IMR-90 (cell line): ENCODE data around the gene RAB37. TPM values are rescaled to one million over a fixed set of nuclear protein-coding genes. Genes with fewer than 3 reads are reported as not detected.
A peak's percentile ranks its signal among the peaks of the same experiment; 100 is the strongest.

Experiments used
- ATAC-seq: fragments of 200-7000 bp; cut with Tn5 transposase; 2 replicates; pipeline ENCODE4 v1.9.1; 2020; ENCODE audit warnings: low read depth, mild to moderate bottlenecking, moderate library complexity
- BruUV-seq: library from RNA; stranded (reverse); fragments of 400-500 nt; replicated peaks from 2 replicates; lab custom pipeline; 2021; lab: Mats Ljungman, UMichigan
- CTCF ChIA-PET: fragments of 300-600 bp; formaldehyde crosslinking; extraction: SDS; loops from one replicate; lab custom pipeline; 2021; ENCODE audit warnings: antibody characterized with exemption; lab: Yijun Ruan, JAX
- POLR2A ChIA-PET: fragments of 300-600 bp; sonication (Branson Sonifier 250); formaldehyde crosslinking; loops from one replicate; lab custom pipeline; 2022; ENCODE audit warnings: antibody characterized with exemption; ENCODE audit not compliant: unreplicated experiment; lab: Charles Lee
- DNase-seq: peaks from one replicate; pipeline ENCODE4 v3.0.0; 2013
- H2AFZ ChIP-seq: replicated peaks from 2 replicates; pipeline ENCODE3; 2013; ENCODE audit warnings: low read length, mild to moderate bottlenecking; ENCODE audit not compliant: poor library complexity
- H2AK5ac ChIP-seq: 2 replicates; pipeline ENCODE4 v1.6.1; 2013; ENCODE audit warnings: low read depth, low read length, inconsistent platforms
- H2AK9ac ChIP-seq: replicated peaks from 2 replicates; pipeline ENCODE3; 2013; ENCODE audit warnings: mild to moderate bottlenecking, low read depth, low read length, moderate library complexity; ENCODE audit not compliant: poor library complexity
- H2BK120ac ChIP-seq: 2 replicates; pipeline ENCODE4 v1.6.1; 2013; ENCODE audit warnings: low read depth, low read length, inconsistent platforms
- H2BK15ac ChIP-seq: 3 replicates; pipeline ENCODE4 v1.6.1; 2013; ENCODE audit warnings: low read depth, low read length, inconsistent platforms
- H2BK20ac ChIP-seq: 2 replicates; pipeline ENCODE4 v1.6.1; 2013; ENCODE audit warnings: low read depth, mild to moderate bottlenecking, inconsistent platforms, low read length, moderate library complexity
- H2BK5ac ChIP-seq: 2 replicates; pipeline ENCODE4 v1.6.1; 2013; ENCODE audit warnings: mild to moderate bottlenecking, low read depth, low read length, inconsistent platforms; ENCODE audit not compliant: poor library complexity, severe bottlenecking
- H3K14ac ChIP-seq: replicated peaks from 2 replicates; pipeline ENCODE4 v1.6.1; 2013; ENCODE audit warnings: low read depth, low read length, inconsistent platforms
- H3K18ac ChIP-seq: 2 replicates; pipeline ENCODE4 v1.6.1; 2013; ENCODE audit warnings: low read depth, low read length, control low read depth
- H3K23ac ChIP-seq: 2 replicates; pipeline ENCODE4 v1.6.1; 2013; ENCODE audit warnings: low read depth, low read length, inconsistent platforms
- H3K27ac ChIP-seq: 2 replicates; pipeline ENCODE4 v1.5.1; 2013; ENCODE audit warnings: mild to moderate bottlenecking, control low read depth, low read length; ENCODE audit not compliant: insufficient read depth
- H3K27me3 ChIP-seq: 2 replicates; pipeline ENCODE4 v1.6.1; 2013; ENCODE audit warnings: low read length; ENCODE audit not compliant: control insufficient read depth, insufficient read depth
- H3K36me3 ChIP-seq: 2 replicates; pipeline ENCODE4 v1.6.1; 2013; ENCODE audit warnings: low read length, mixed read lengths; ENCODE audit not compliant: control insufficient read depth, insufficient read depth
- H3K4ac ChIP-seq: 2 replicates; pipeline ENCODE4 v1.6.1; 2013; ENCODE audit warnings: low read depth, low read length, inconsistent platforms
- H3K4me1 ChIP-seq: 2 replicates; pipeline ENCODE4 v1.6.1; 2013; ENCODE audit warnings: low read length, mixed read lengths; ENCODE audit not compliant: control insufficient read depth, insufficient read depth
- H3K4me2 ChIP-seq: 2 replicates; pipeline ENCODE4 v1.6.1; 2013; ENCODE audit warnings: low read depth, mild to moderate bottlenecking, control low read depth, low read length, moderate library complexity
- H3K4me3 ChIP-seq: 2 replicates; pipeline ENCODE4 v1.5.1; 2013; ENCODE audit warnings: low read depth, mild to moderate bottlenecking, control low read depth, low read length, moderate library complexity; ENCODE audit not compliant: insufficient read depth
- H3K56ac ChIP-seq: 2 replicates; pipeline ENCODE4 v1.6.1; 2013; ENCODE audit warnings: low read length, inconsistent platforms; ENCODE audit not compliant: insufficient read depth; ENCODE audit errors: extremely low read depth
- H3K79me1 ChIP-seq, 2 experiments: 2 replicates each; pipeline ENCODE4 v1.6.1; 2013; ENCODE audit warnings: low read length in 2 of 2, inconsistent platforms in 1 of 2, low read depth in 1 of 2
- H3K9ac ChIP-seq: 2 replicates; pipeline ENCODE4 v1.6.1; 2013; ENCODE audit warnings: low read depth, low read length, control low read depth
- H3K9me1 ChIP-seq: 2 replicates; pipeline ENCODE4 v1.6.1; 2013; ENCODE audit warnings: low read length, inconsistent platforms; ENCODE audit not compliant: insufficient read depth
- H3K9me3 ChIP-seq: 2 replicates; pipeline ENCODE4 v1.6.1; 2013; ENCODE audit warnings: low read length; ENCODE audit not compliant: control insufficient read depth, insufficient read depth
- H4K20me1 ChIP-seq: 2 replicates; pipeline ENCODE4 v1.6.1; 2013; ENCODE audit warnings: low read length, inconsistent platforms; ENCODE audit not compliant: insufficient read depth
- H4K5ac ChIP-seq: 2 replicates; pipeline ENCODE4 v1.6.1; 2013; ENCODE audit warnings: mild to moderate bottlenecking, low read depth, low read length, control low read depth
- H4K8ac ChIP-seq, 2 experiments: 2 replicates each; pipeline ENCODE4 v1.6.1; 2013; ENCODE audit warnings: low read depth in 2 of 2, low read length in 2 of 2, control low read depth in 1 of 2, inconsistent platforms in 1 of 2
- H4K91ac ChIP-seq: 2 replicates; pipeline ENCODE4 v1.6.1; 2013; ENCODE audit warnings: low read depth, low read length, inconsistent platforms; ENCODE audit not compliant: insufficient read depth
- BHLHE40 ChIP-seq: fragments of 150-350 bp; IDR thresholded peaks from 2 replicates; pipeline ENCODE4 v1.6.1; 2016; ENCODE audit warnings: mild to moderate bottlenecking, low read depth, low read length
- CTCF ChIP-seq: conservative IDR thresholded peaks from 2 replicates; pipeline ENCODE4 v1.5.1; 2012; ENCODE audit warnings: mild to moderate bottlenecking, low read depth, low read length, improper control_type of control experiment
- FOS ChIP-seq: fragments of 150-350 bp; IDR thresholded peaks from 2 replicates; pipeline ENCODE4 v1.6.1; 2016; ENCODE audit warnings: low read depth, low read length
- MAZ ChIP-seq: IDR thresholded peaks from 2 replicates; pipeline ENCODE4 v1.6.1; 2012; ENCODE audit warnings: low read depth, mild to moderate bottlenecking, low read length, improper control_type of control experiment, moderate library complexity, borderline replicate concordance
- POLR2A ChIP-seq: IDR thresholded peaks from 2 replicates; pipeline ENCODE4 v1.6.1; 2012; ENCODE audit warnings: mild to moderate bottlenecking, low read depth, low read length
- RAD21 ChIP-seq: IDR thresholded peaks from 2 replicates; pipeline ENCODE4 v1.6.1; 2012; ENCODE audit warnings: low read length, improper control_type of control experiment
- RFX5 ChIP-seq: IDR thresholded peaks from 2 replicates; pipeline ENCODE4 v1.8.0; 2012; ENCODE audit warnings: low read depth, mild to moderate bottlenecking, low read length, moderate library complexity
- SMC3 ChIP-seq: fragments of 150-350 bp; IDR thresholded peaks from 2 replicates; pipeline ENCODE4 v1.6.1; 2016; ENCODE audit warnings: low read depth, mild to moderate bottlenecking, antibody characterized with exemption, low read length, moderate library complexity
- WGBS, 2 experiments: methylation state at CpG; one replicate each; pipeline versions ENCODE4 v1.1.5 to v1.1.7; 2013; ENCODE audit warnings: missing lambda C conversion rate in 2 of 2; ENCODE audit not compliant: insufficient read length in 1 of 2; ENCODE audit errors: extremely low coverage in 2 of 2; 5-methylcytosine and 5-hydroxymethylcytosine counted together
- dilution Hi-C: fragments of 300-500 bp; cut with HindIII; formaldehyde crosslinking; loops from one replicate; pipeline ENCODE4 v1.14.3; 2018; ENCODE audit warnings: low sequenced_read_pairs; ENCODE audit not compliant: unreplicated experiment
- in situ Hi-C: fragments of 300-500 bp; cut with MboI; formaldehyde crosslinking; loops from 3 replicates; pipeline ENCODE4 v1.14.3; 2019; ENCODE audit warnings: low sequenced_read_pairs, inconsistent platforms, mixed read lengths
- intact Hi-C: fragments of 100-400 bp; cut with micrococcal nuclease; formaldehyde crosslinking; loops from 2 replicates; pipeline ENCODE4 v1.10.0; 2022
- polyA plus RNA-seq, 3 experiments: library from polyadenylated mRNA; depleted of rRNA; stranded (reverse); fragments of >200 nt; gene quantifications; 2 replicates each; pipeline ENCODE4 v1.2.3, GENCODE V29; 2012; ENCODE audit warnings: low replicate concordance in 1 of 3
- total RNA-seq: library from RNA; depleted of rRNA; stranded (reverse); fragments of >200 nt; gene quantifications from 2 replicates; pipeline ENCODE4 v1.2.3, GENCODE V29; 2012

RAB37 gene
- total and polyA plus RNA-seq, 2 of the 4 experiments (the other 2 are of a cell fraction): 0.19 TPM; not detected in 1

GRCh38 chr17:74780443-74781238 is 43.6 kb downstream of the RAB37 start:
- dilution Hi-C loops: no loop called here
- no TSS peak for BruUV-seq
- ATAC-seq: no peak
- Histone ChIP-seq H4K5ac (no peak overlapping the region), H3K4me2 (no peak overlapping the region), H3K27ac (no peak overlapping the region), H2BK120ac (no peak overlapping the region), H4K8ac (no peak overlapping the region), H3K9me1 (no peaks in the 10 kb centered on the region; the same call in 1 of the 2 replicates), H2BK20ac (no peak overlapping the region), H3K27me3 (no peaks in the 10 kb centered on the region), H3K9ac (no peak overlapping the region), H3K36me3 (peaks cover 16% of the 10 kb centered on the region), H3K4me1 (peaks cover 6% of the 10 kb centered on the region; the same call in 1 of the 2 replicates), H3K23ac (no peak overlapping the region), H2AK9ac (no peak overlapping the region), H2BK15ac (no peak overlapping the region), H4K20me1 (peaks cover 6% of the 10 kb centered on the region; the same call in 1 of the 2 replicates), H3K9me3 (no peaks in the 10 kb centered on the region), H3K4me3 (no peak overlapping the region), H2BK5ac (no peak overlapping the region), H3K56ac (no peak overlapping the region), H2AK5ac (no peak overlapping the region), H2AFZ (no peak overlapping the region), H3K4ac (no peak overlapping the region), H4K91ac (no peak overlapping the region), H3K14ac (no peak overlapping the region), H3K79me1 (peaks cover 19 to 47% of the 10 kb centered on the region in 2 experiments), H3K18ac (no peak overlapping the region)
- ChIA-PET POLR2A (no interaction called here), CTCF (no interaction called here)
- DNase-seq: no peak
- intact Hi-C loops: no loop called here
- TF ChIP-seq CTCF (peak; percentile 24; the same call in 1 of the 2 replicates), FOS (no peak), RAD21 (0 out of 2 replicates have a peak, but pooled peaks have one; percentile 11), SMC3 (0 out of 2 replicates have a peak, but pooled peaks have one; percentile 15), MAZ (no peak), POLR2A (no peak), BHLHE40 (no peak), RFX5 (no peak)
- in situ Hi-C loops: no loop called here
- WGBS, 2 experiments: no CpG with 5 or more reads among the region's 7 CpGs
